Kidney epithelial cell (primary cell): ENCODE data around the gene CHD9NB. TPM values are rescaled to one million over a fixed set of nuclear protein-coding genes. Genes with fewer than 3 reads are reported as not detected.

Experiments
- DNase-seq: peaks from one replicate; pipeline ENCODE4 v3.0.0-alpha.2; 2010; ENCODE audit warnings: low read depth
- H3K27me3 ChIP-seq: 2 replicates; pipeline ENCODE4 v1.6.0; 2011; ENCODE audit warnings: low read length; ENCODE audit not compliant: control insufficient read depth, insufficient read depth
- H3K36me3 ChIP-seq: 2 replicates; pipeline ENCODE4 v1.5.1; 2011; ENCODE audit warnings: low read length; ENCODE audit not compliant: control insufficient read depth, insufficient read depth
- H3K4me3 ChIP-seq: 2 replicates; pipeline ENCODE4 v1.5.1; 2011; ENCODE audit warnings: low read depth, mild to moderate bottlenecking, control low read depth, low read length
- total RNA-seq: library from RNA; depleted of rRNA; stranded (reverse); fragments of >200 nt; gene quantifications from 2 replicates; pipeline ENCODE4 v1.2.3, GENCODE V29; 2015
- TF ChIP-seq, protein P1 (sequence below): IDR thresholded peaks from 2 replicates; pipeline ENCODE4 v1.5.1; 2011; ENCODE audit warnings: mild to moderate bottlenecking, moderate library complexity, low read length, control low read depth, inconsistent platforms; ENCODE audit not compliant: insufficient read depth, poor library complexity, severe bottlenecking

CHD9NB gene
- total RNA-seq, 1 donor from 2014 or later: 1.0 TPM

DNA sequence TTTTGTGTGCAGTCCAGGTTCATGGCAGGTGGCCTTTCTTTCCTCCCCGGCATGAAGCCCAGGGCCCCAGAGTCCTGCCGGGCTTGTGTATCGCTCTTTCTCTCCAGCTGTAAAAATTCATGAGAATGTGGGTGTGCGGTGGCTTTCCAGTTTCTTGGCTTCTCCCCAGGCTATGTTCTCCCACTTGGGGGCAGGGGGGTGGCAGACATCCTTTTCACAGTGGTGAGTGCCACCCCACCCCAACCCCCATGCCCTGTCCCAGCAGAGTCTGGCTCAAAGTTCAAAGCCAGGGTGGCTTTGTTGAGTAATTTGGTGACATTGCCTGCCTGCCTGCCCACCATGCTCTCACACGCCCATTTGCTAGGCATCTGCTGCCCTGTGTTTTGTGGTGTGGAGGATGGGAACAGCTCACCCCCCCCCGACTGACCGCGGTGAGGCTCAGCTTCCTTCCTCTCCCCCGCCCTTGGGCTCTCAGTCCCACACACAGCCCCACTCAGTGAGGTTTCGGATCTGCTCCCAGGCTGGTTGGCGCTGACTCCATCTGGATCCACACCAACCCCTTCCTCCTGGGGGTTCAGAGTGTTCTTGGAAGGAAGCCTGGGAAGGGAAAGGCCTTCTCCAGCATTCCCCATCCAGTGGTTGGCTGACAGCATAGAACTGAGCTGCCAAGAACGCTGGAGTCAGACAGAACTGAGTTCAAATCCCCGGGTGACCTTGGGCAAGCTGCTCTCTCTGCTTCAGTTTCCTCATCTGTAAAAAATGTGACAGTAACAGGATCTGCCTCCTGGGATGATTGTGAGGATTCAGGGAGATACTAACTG lies 38.1 kb upstream of the CHD9NB start:
- no peaks in the 10 kb centered on the region for H3K27me3 ChIP-seq

DNA sequence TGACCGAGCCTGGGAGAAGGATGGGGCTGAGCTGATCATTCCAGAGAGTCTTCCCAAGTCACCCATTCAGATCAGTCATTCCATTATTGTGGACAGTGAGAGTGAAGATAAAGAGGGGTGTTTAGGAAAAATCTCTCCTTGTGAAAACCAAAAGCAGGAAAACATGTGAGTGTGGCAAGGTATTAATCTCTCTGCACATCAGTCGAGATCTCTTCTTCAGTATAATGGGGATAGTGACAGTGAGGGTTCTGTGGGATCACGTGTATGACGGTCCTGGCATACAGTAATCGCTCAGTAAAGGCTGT lies 37.5 kb upstream of the CHD9NB start:
- DNase-seq: no peak
- Histone ChIP-seq H3K27me3 (no peaks in the 10 kb centered on the region), H3K4me3 (no peak overlapping the region), H3K36me3 (no peaks in the 10 kb centered on the region)
- TF ChIP-seq, protein P1, sequence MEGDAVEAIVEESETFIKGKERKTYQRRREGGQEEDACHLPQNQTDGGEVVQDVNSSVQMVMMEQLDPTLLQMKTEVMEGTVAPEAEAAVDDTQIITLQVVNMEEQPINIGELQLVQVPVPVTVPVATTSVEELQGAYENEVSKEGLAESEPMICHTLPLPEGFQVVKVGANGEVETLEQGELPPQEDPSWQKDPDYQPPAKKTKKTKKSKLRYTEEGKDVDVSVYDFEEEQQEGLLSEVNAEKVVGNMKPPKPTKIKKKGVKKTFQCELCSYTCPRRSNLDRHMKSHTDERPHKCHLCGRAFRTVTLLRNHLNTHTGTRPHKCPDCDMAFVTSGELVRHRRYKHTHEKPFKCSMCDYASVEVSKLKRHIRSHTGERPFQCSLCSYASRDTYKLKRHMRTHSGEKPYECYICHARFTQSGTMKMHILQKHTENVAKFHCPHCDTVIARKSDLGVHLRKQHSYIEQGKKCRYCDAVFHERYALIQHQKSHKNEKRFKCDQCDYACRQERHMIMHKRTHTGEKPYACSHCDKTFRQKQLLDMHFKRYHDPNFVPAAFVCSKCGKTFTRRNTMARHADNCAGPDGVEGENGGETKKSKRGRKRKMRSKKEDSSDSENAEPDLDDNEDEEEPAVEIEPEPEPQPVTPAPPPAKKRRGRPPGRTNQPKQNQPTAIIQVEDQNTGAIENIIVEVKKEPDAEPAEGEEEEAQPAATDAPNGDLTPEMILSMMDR: no peak

More for the DNA sequence above, 38.1 kb upstream of the CHD9NB start:
- TF ChIP-seq, protein P1: no peak
- Histone ChIP-seq H3K4me3 (no peak overlapping the region), H3K36me3 (no peaks in the 10 kb centered on the region)
- no peak for DNase-seq

DNA sequence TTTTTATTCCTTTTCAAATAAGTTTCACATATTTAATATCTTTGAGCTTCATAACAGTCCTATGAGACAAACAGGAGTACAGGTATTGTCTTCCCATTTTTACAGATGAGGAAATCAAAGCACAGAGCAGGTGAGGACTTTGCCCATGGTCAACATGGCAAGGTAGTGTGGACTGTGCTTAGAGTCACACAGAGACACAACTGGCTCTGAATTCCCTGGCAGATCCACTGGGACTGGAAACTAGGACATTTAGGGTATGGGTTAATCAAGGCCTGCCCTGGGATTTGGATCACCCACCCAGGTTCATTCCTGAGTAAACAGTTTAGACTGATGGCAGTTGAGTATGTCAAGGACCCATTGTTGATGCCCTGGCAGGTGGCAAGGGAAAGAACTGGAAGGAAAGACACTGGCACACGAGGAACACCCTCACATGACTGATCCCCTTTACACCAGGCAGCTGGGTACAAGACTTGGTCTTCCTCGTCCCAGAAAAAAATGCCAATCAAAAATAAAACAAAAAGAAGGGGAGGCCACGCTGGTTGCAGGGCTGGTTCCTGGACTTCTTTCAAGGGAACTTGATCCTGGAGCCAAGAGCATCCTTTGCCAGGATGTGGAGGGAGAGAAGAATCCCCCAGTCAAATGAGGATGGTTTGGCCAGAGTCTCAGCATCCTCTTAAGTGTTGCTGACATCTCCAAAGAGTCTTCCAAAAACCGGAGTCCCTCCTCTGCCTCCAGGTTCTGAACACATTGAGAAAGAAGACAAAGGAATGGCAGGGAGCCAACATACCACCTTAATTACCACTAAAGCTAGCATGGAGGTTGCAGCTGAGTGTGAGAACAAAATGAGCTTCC lies 37.0 kb upstream of the CHD9NB start:
- no peaks in the 10 kb centered on the region for H3K27me3 ChIP-seq
- no peaks in the 10 kb centered on the region for H3K36me3 ChIP-seq
- TF ChIP-seq, protein P1: no peak
- no peak overlapping the region for H3K4me3 ChIP-seq
- DNase-seq: no peak

DNA sequence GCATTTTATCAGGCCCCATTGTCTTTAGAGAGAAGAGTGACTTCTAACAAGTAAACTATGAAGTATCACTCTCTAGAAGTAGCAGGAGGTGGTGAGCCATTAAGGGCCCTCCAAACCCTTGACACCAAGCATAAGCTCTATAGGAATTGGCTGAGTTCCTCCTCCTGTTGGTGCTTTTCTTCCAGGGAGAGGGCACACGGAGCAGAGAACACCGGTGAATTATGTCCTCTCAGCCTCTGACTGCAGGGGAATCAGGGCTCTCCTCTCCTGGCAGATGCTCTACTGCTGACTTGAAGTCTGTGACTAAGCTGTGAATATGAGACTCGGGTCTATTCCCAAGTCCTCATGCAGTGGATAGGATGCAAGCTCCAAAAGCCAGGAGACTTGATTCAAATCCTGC lies 34.4 kb upstream of the CHD9NB start:
- no peak for DNase-seq
- TF ChIP-seq, protein P1: no peak
- no peaks in the 10 kb centered on the region for H3K36me3 ChIP-seq
- H3K27me3 ChIP-seq: no peaks in the 10 kb centered on the region
- H3K4me3 ChIP-seq: no peak overlapping the region

DNA sequence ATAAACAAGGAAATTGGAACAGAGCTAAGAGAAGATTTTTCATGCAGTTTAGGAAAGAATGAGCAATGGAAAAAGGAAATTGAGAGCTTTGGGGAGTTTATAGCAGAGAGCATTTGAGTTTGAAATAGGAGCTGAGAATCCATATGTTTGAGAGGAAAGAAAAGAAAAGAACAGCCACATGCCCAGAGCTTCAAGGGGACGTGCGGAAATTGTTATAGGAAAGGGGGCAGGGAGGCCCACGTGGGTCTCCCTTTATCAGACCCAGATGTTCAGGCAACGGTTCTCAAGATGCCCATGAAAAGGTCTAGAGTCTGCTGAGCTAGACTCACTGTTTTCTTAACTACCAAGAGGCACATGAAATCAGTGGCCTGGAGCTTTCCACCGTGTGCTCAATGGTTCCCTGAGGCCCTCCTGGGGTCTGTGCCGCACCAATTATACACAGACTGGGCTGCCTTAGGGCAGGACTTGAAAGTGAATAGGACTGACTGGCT lies 33.3 kb upstream of the CHD9NB start:
- DNase-seq: no peak
- H3K4me3 ChIP-seq: no peak overlapping the region
- H3K27me3 ChIP-seq: no peaks in the 10 kb centered on the region
- TF ChIP-seq, protein P1: no peak
- no peaks in the 10 kb centered on the region for H3K36me3 ChIP-seq
